B cell (primary cell): ENCODE data around the gene CHD6. TPM values are rescaled to one million over a fixed set of nuclear protein-coding genes. Genes with fewer than 3 reads are reported as not detected.

Experiments used
- ATAC-seq: fragments of 200-7000 bp; cut with Tn5 transposase; one replicate; pipeline ENCODE4 v1.10.0; 2021; ENCODE audit warnings: low read depth, mild to moderate bottlenecking, moderate number of reproducible peaks, moderate library complexity
- CTCF ChIA-PET: fragments of 350-600 bp; sonication (Branson Sonifier 250); formaldehyde crosslinking; loops from one replicate; lab custom pipeline; 2021; ENCODE audit warnings: antibody characterized with exemption, inconsistent platforms; lab: Charles Lee
- POLR2A ChIA-PET: fragments of 350-600 bp; sonication (Branson Sonifier 250); formaldehyde crosslinking; loops from one replicate; lab custom pipeline; 2021; ENCODE audit warnings: antibody characterized with exemption; lab: Charles Lee
- DNase-seq: peaks from one replicate; pipeline ENCODE4 v3.0.0; 2013
- H2AFZ ChIP-seq: 2 replicates; pipeline ENCODE4 v1.6.1; 2012; ENCODE audit warnings: mild to moderate bottlenecking, low read depth, low read length; ENCODE audit not compliant: insufficient read depth, poor library complexity, severe bottlenecking
- H3K27ac ChIP-seq, 2 donors: 1 replicate in 1 of 2; 2 replicates in 1 of 2; pipeline ENCODE4 v1.5.1; 2012 to 2013; ENCODE audit warnings: low read length in 2 of 2, mild to moderate bottlenecking in 2 of 2, moderate library complexity in 1 of 2
- H3K27me3 ChIP-seq, 4 experiments: fragments of 200-600 bp in 1 of 4; sonication (generic) in 1 of 4; replicated peaks in 1 of 4; 1 replicate in 2 of 4; 2 replicates in 2 of 4; pipeline versions ENCODE4 v1.6.1 to v1.7.0; 2013 to 2016; ENCODE audit warnings: low read length in 3 of 4, mild to moderate bottlenecking in 2 of 4, mixed read lengths in 1 of 4, moderate library complexity in 1 of 4; ENCODE audit not compliant: insufficient read depth in 4 of 4, control insufficient read depth in 3 of 4; ENCODE audit errors: control extremely low read depth in 1 of 4
- H3K36me3 ChIP-seq, 2 experiments: replicated peaks in 1 of 2; 1 replicate in 1 of 2; 2 replicates in 1 of 2; pipeline versions ENCODE4 v1.6.1 to v1.7.1; 2013; ENCODE audit warnings: low read length in 1 of 2; ENCODE audit not compliant: insufficient read depth in 2 of 2, control insufficient read depth in 1 of 2; ENCODE audit errors: control extremely low read depth in 1 of 2, extremely low read depth in 1 of 2
- H3K4me1 ChIP-seq, 2 donors: fragments of 200-600 bp in 1 of 2; sonication (generic) in 1 of 2; 1 replicate in 1 of 2; 2 replicates in 1 of 2; pipeline versions ENCODE4 v1.5.1 to v1.6.1; 2013 to 2017; ENCODE audit warnings: low read length in 2 of 2; ENCODE audit not compliant: control insufficient read depth in 2 of 2, insufficient read depth in 2 of 2
- H3K4me2 ChIP-seq: replicated peaks from 2 replicates; pipeline ENCODE3; 2012; ENCODE audit warnings: mild to moderate bottlenecking, low read depth, low read length; ENCODE audit not compliant: poor library complexity, severe bottlenecking
- H3K4me3 ChIP-seq, 5 experiments: fragments of 200-600 bp in 1 of 5; sonication (generic) in 1 of 5; 1 replicate in 3 of 5; 2 replicates in 2 of 5; pipeline versions ENCODE4 v1.5.1 to v1.7.0; 2011 to 2016; ENCODE audit warnings: low read length in 4 of 5, mild to moderate bottlenecking in 4 of 5, low read depth in 2 of 5, control low read depth in 1 of 5, moderate library complexity in 1 of 5; ENCODE audit not compliant: insufficient read depth in 1 of 5; ENCODE audit errors: control extremely low read depth in 1 of 5, extremely low read depth in 1 of 5
- H3K79me2 ChIP-seq: fragments of 200-600 bp; sonication (generic); one replicate; pipeline ENCODE4 v1.6.0; 2016; ENCODE audit warnings: low read length; ENCODE audit not compliant: control insufficient read depth, insufficient read depth
- H3K9ac ChIP-seq: fragments of 200-600 bp; sonication (generic); 2 replicates; pipeline ENCODE4 v1.6.1; 2017; ENCODE audit warnings: mild to moderate bottlenecking, low read length, moderate library complexity
- H3K9me3 ChIP-seq, 3 donors: one replicate each; pipeline versions ENCODE4 v1.6.1 to v1.7.1; 2013; ENCODE audit warnings: low read length in 2 of 3; ENCODE audit not compliant: control insufficient read depth in 2 of 3, insufficient read depth in 1 of 3; ENCODE audit errors: control extremely low read depth in 1 of 3
- H4K20me1 ChIP-seq: 2 replicates; pipeline ENCODE4 v1.6.0; 2012; ENCODE audit warnings: mild to moderate bottlenecking, low read length; ENCODE audit not compliant: insufficient read depth, control insufficient read depth, poor library complexity, severe bottlenecking
- H3K27ac Mint-ChIP-seq: one replicate; pipeline ENCODE4 v1.8.0; 2021; ENCODE audit warnings: mixed read lengths
- H3K27me3 Mint-ChIP-seq: one replicate; pipeline ENCODE4 v1.8.0; 2021; ENCODE audit warnings: mixed read lengths
- H3K4me1 Mint-ChIP-seq: one replicate; pipeline ENCODE4 v1.8.0; 2021; ENCODE audit warnings: mixed read lengths
- H3K4me3 Mint-ChIP-seq: one replicate; pipeline ENCODE4 v1.8.0; 2021; ENCODE audit warnings: mixed read lengths
- H3K9me3 Mint-ChIP-seq: one replicate; pipeline ENCODE4 v1.8.0; 2022; ENCODE audit warnings: mixed read lengths; ENCODE audit not compliant: insufficient read depth
- EZH2 ChIP-seq: IDR thresholded peaks from 2 replicates; pipeline ENCODE4 v1.6.1; 2012; ENCODE audit warnings: borderline replicate concordance, low read depth, mild to moderate bottlenecking, moderate library complexity, low read length; ENCODE audit not compliant: insufficient read depth, poor library complexity, severe bottlenecking
- WGBS: methylation state at CpG from one replicate; pipeline ENCODE4 v1.1.5; 2013; ENCODE audit warnings: missing lambda C conversion rate; ENCODE audit not compliant: insufficient coverage; 5-methylcytosine and 5-hydroxymethylcytosine counted together
- intact Hi-C: fragments of 100-400 bp; cut with micrococcal nuclease; formaldehyde crosslinking; loops from one replicate; pipeline ENCODE4 v1.10.0; 2022
- polyA plus RNA-seq: library from polyadenylated mRNA; depleted of rRNA; stranded (reverse); fragments of >200 nt; gene quantifications from 2 replicates; pipeline ENCODE4 v1.2.3, GENCODE V29; 2012
- total RNA-seq, 2 donors: library from RNA; stranded (reverse); fragments of 120-200 nt in 1 of 2; gene quantifications; 1 replicate in 1 of 2; 2 replicates in 1 of 2; pipeline versions ENCODE4 v1.2.3 to v1.2.4, GENCODE V29; 2013 to 2022
- TF ChIP-seq, protein P1 (sequence below): fragments of 200-600 bp; IDR thresholded peaks from one replicate; pipeline ENCODE4 v1.8.0; 2022; ENCODE audit warnings: antibody characterized with exemption, mild to moderate bottlenecking

Gene CHD6
- total and polyA plus RNA-seq, 2 donors (not counting 1 experiment from before 2014, with no cell fraction given) = 10.3 to 117 TPM

DNA sequence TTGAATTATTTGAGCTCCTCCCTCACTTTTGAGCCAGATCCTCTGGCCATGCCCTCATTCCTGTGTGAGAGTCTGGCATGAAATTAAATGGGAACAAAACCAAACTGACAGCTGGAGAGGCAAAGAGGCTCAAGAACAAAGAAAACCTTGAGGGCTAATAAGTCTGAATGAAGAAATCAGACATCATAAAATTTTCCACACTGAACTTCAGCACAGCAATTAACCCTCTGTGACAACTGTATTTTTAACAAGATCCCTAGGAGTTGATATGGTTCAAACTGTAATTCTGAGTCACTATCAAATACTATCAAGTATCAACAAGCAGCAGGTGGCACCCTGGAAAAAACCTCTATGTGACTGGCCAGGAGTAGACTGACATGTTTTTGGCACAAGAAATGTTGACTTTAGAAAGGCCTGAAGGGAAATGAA, 142.2 kb downstream of the CHD6 start:
- H3K4me3 Mint-ChIP-seq = no peak overlapping the region
- H3K27ac ChIP-seq = no peak overlapping the region
- no peaks in the 10 kb centered on the region for H3K27me3 ChIP-seq
- no peaks in the 10 kb centered on the region for H3K4me1 ChIP-seq
- no peaks in the 10 kb centered on the region for H3K9me3 ChIP-seq
- H3K9ac ChIP-seq = no peak overlapping the region
- intact Hi-C loops = no loop called here
- ChIA-PET POLR2A (no interaction called here), CTCF (no interaction called here)
- no peak for TF ChIP-seq EZH2
- TF ChIP-seq, protein P1, sequence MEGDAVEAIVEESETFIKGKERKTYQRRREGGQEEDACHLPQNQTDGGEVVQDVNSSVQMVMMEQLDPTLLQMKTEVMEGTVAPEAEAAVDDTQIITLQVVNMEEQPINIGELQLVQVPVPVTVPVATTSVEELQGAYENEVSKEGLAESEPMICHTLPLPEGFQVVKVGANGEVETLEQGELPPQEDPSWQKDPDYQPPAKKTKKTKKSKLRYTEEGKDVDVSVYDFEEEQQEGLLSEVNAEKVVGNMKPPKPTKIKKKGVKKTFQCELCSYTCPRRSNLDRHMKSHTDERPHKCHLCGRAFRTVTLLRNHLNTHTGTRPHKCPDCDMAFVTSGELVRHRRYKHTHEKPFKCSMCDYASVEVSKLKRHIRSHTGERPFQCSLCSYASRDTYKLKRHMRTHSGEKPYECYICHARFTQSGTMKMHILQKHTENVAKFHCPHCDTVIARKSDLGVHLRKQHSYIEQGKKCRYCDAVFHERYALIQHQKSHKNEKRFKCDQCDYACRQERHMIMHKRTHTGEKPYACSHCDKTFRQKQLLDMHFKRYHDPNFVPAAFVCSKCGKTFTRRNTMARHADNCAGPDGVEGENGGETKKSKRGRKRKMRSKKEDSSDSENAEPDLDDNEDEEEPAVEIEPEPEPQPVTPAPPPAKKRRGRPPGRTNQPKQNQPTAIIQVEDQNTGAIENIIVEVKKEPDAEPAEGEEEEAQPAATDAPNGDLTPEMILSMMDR = no peak
- no peak overlapping the region for H3K27ac Mint-ChIP-seq
- H4K20me1 ChIP-seq = no peaks in the 10 kb centered on the region
- H3K4me2 ChIP-seq = no peak overlapping the region
- H3K4me1 Mint-ChIP-seq = peaks cover 10% of the 10 kb centered on the region
- H2AFZ ChIP-seq = no peak overlapping the region
- H3K4me3 ChIP-seq = no peak overlapping the region
- H3K36me3 ChIP-seq = peaks cover 0 to 47% of the 10 kb centered on the region in 2 experiments
- no peaks in the 10 kb centered on the region for H3K79me2 ChIP-seq
- DNase-seq = no peak
- no peaks in the 10 kb centered on the region for H3K9me3 Mint-ChIP-seq
- no peaks in the 10 kb centered on the region for H3K27me3 Mint-ChIP-seq
- no peak for ATAC-seq

DNA sequence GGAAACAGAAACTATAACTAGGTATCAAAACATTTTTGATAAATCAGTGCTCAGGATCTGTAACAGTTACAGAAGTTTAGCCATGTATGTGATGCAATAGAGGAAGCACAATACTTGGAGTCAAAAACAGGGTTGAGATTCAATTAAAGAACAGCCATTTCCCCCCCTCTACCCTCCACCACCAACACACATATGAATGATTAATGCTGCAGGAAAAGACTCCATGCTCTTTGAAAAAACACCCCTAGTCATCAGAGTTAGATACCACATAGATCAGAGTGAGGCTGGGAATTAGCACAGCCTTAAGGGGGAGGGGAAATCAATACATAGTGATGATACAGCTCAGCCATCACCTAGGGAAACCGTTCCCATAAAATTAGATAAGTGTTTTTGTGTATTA, 142.7 kb downstream of the CHD6 start:
- Mint-ChIP-seq H3K27me3 (no peaks in the 10 kb centered on the region), H3K4me3 (no peak overlapping the region), H3K9me3 (no peaks in the 10 kb centered on the region), H3K4me1 (peaks cover 10% of the 10 kb centered on the region), H3K27ac (no peak overlapping the region)
- POLR2A ChIA-PET = no interaction called here
- no peak for DNase-seq
- Histone ChIP-seq H3K36me3 (peaks cover 0 to 52% of the 10 kb centered on the region in 2 experiments), H4K20me1 (no peaks in the 10 kb centered on the region), H3K9ac (no peak overlapping the region), H3K9me3 (no peaks in the 10 kb centered on the region), H3K4me1 (no peaks in the 10 kb centered on the region), H3K79me2 (no peaks in the 10 kb centered on the region), H3K27ac (no peak overlapping the region), H3K4me3 (no peak overlapping the region), H2AFZ (no peak overlapping the region), H3K27me3 (no peaks in the 10 kb centered on the region), H3K4me2 (no peak overlapping the region)
- intact Hi-C loops = no loop called here
- no CpG with 5 or more reads among the region's 1 CpG for WGBS
- no peak for TF ChIP-seq EZH2
- TF ChIP-seq, protein P1 = no peak
- CTCF ChIA-PET = no interaction called here
- no peak for ATAC-seq
